Measurements from ENCODE around the gene TMEM89. TPM values are rescaled to one million over a fixed set of nuclear protein-coding genes. Genes with fewer than 3 reads are reported as not detected.

TMEM89 gene, protein sequence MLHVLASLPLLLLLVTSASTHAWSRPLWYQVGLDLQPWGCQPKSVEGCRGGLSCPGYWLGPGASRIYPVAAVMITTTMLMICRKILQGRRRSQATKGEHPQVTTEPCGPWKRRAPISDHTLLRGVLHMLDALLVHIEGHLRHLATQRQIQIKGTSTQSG
- not detected for total RNA-seq

DNA sequence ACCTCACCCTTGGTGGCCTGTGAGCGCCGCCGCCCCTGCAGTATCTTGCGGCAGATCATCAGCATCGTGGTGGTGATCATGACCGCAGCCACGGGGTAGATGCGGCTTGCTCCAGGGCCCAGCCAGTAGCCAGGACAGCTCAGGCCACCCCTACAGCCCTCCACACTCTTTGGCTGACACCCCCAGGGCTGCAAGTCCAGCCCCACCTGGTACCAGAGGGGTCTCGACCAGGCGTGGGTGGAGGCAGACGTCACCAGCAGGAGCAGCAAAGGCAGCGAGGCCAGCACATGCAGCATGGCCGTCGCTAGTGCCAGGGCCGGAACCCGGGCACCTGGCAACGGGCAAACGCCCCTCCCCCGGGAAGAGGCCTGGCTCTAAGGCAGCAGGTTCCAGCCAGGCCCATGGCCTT, at the start of gene TMEM89:
TSS of gene TMEM89 (minus strand) at position 309 of the 409 bp plus-strand sequence. CDS start at position 296, 13 bp downstream.
- FAIRE-seq (no peak), DNase-seq (ENCODE audit: low spot score in 2 of 2) (no peak)

DNA sequence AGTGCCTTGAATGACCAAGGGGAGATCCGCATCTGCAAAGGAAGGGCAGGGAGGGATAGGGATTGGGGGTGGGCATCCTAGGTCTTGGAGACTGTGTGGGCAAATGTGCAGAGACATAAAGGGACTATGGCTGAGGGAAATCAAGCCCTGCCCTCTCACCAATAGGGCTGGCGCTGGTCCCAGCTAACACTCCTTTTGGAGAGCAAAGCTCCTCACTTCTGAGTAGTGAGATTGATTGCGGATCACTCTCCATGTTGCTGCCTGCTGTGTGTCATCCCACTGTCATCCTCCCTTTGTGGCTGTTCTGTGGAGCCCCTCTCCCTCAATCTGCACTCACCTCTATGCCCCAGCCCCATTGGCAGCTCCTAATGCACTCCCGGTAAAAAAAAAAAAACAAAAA, 43.4 kb upstream of the TMEM89 start:
- DNase-seq (ENCODE audit: low spot score in 2 of 2) = no peak

DNA sequence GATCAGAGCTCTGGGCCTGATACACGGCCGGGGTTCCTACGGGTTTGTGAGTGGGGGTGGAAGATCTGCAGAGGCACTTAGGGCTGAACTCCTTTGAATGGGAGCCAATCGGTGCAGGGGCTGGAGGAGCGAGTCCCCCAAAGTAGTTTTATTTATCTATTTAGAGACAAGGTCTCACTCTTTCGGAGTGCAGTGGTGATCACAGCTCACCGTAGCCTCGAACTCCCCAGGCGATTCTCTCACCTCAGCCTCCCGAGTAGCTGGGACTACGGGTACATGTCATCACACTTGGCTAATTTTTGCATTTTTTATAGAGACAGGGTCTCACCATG, 42.7 kb upstream of the TMEM89 start:
- FAIRE-seq = no peak

More for the DNA sequence above, 43.4 kb upstream of the TMEM89 start:
- no peak for FAIRE-seq

DNA sequence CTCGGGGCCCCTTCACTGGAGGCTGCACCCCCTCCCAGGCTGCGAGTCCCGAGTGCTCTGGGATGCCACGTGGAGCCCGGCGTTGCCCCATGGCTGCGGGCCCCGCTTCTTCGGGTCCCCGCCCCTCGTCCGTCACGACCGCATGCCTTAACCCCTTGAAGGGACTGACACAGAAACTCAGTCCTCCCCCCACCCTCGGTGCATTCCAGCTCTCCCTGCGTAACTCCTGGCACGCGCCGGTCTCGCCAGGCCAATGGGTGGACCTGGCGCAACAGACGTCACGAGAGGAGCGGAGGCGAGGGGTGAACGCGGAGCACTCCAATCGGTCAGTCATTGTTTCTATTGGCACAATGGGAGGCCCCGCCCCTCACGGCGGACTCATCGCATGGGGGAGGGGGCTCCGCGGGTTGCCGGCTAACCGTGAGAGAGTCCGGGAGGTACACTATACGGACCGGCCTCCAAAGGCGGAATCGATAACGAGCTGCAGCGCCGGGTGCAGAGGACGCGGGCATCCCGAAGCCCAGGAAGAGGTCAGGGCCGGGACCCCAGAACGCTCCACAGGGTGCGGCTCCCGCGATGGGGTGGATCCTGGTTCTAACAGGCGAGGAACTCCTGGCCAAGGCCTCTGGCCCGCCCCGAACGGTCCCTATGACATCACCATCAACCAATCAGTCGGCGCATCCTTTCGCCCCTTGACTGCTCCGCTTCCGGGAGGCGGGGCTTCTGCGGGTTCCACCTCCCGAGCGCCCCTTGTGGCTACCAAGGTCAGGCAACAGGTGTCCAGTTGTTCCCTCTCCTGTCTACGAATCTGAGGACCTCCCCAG, 42.1 kb upstream of the TMEM89 start:
- DNase-seq (ENCODE audit: low spot score in 2 of 2) = peak; percentile 92 to 95
- FAIRE-seq = peak; percentile 44

More for the DNA sequence above, 42.7 kb upstream of the TMEM89 start:
- DNase-seq (ENCODE audit: low spot score in 2 of 2) = no peak

DNA sequence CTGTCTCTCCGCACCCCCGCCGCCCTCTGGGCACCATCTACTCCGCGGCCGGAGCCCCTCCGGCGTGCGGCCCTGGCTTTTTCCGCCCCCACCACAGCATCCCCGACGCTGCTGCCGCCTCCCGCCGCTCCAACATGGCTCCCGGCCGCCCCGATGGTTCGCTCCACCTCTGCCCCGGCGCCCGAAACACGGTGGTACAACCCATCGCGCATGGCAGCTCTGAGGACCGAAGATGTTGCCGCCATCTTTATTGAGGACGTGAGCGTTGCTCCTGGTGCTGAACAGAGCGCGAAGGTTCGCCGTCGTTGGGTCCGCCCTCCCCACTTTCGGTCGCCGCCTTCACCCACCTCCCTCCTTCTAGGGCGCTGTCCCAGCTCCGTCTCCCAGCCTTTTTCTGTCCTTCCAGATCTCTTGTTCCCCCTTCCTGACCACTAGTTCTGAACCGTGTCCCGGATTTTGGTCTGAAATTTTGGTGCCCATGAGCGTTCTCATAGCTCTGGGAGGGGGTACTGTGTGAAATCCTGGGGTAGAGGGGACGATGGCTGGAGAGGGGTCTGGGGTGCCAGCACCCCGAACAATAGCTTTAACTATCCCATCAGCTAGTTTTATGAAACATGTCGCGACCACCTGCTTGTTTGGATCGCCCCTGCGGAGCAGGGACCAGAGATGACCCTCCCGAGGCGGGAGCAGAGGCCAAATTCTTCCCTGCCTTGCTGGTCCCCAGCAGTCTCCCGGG, 41.4 kb upstream of the TMEM89 start, which contains the start of gene CELSR3:
TSS of gene CELSR3 (minus strand) at position 134 of the 736 bp plus-strand sequence. CDS start 252 bp downstream, outside the sequence.
- DNase-seq (ENCODE audit: low spot score in 2 of 2) = peak; percentile 72 to 85
- FAIRE-seq = no peak

DNA sequence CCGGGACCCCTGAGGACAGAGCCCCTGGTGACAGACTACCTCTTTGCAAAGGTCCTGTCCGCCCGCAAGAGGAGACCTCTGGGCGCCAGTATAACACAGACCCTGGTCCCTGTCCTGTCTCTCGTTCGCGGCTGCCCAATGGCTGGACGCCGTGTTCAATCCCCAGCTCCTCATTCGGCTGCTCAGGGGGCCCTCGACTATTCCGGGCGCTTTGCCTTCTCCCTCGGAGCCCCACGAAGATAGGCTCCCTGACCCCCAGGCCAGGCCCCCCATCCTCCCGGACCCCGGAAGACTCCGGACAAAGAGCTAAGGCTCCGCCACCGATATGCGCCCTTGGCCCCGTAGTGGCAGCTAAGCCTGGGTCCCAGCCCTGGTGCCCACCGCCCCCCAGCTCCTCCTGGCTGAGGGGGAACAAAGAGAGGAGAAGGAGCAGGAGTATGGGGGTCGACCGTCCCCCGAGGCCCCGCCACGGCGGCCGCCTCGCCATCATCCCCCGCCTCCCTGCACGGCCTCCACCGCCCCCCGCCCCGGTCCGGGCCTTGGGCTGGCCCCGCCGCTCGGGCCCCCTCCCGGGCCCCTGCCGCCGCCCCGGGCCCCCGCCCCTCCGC, 40.7 kb upstream of the TMEM89 start:
- FAIRE-seq (no peak), DNase-seq (ENCODE audit: low spot score in 2 of 2) (no peak)

DNA sequence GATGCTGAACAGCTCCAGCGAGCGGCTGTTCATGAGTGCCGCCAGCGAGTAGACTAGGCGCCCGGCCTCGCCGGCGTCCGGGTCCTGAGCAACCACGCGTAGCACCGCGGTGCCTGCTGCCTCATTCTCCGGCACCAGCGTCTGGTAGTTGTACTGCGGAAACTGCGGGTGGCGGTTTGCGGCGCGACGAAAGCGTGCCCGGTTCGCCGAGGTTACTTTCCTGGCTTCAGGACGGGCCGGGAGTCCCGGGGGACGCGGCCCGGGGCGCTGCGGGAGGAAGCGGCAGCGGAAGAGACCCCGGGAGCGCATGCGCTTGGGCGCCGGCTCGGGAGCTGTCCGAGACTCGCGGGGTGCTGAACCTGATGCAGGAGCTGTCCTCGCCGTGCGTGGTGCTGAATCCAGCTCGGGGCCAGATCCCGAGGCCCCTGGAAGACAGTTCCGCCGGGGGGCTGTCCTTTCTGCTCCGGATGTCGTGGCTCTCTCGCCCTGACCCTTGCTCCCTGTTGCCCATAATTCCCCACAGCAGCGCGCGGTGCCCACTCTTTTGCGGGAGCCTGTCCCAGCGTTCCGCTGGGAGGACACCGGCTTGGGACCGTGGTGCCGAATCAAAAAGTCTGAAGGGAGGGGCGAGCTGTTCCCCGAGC, 40.1 kb upstream of the TMEM89 start:
- FAIRE-seq (no peak), DNase-seq (ENCODE audit: low spot score in 2 of 2) (peak; percentile 93 to 98)

DNA sequence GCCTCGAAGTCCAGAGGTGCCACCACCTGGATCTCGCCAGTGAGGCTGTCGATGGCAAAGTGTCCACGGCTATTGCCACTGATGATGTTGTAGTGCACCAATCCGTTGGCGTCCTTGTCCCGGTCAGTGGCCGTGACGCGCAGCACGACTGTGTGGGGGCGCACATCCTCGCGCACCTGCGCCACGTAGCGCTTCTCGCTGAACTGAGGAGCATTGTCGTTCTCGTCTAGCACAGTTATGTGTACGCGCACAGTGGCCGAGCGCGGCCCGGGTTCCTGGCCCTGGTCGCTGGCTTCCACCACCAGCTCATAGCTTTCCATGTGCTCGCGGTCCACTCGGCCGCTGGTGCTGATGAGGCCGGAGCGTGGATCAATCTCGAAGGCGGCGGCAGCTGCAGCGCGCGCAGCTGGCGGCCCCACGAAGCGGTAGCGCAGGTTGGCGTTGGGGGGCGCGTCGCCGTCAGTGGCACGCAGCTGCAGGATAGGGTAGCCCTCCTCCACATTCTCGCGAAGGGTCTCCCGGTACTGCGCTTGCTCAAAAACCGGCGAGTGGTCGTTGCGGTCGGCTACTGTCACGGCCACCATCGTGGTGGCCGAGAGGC, 39.3 kb upstream of the TMEM89 start:
- FAIRE-seq (no peak), DNase-seq (ENCODE audit: low spot score in 2 of 2) (no peak)

DNA sequence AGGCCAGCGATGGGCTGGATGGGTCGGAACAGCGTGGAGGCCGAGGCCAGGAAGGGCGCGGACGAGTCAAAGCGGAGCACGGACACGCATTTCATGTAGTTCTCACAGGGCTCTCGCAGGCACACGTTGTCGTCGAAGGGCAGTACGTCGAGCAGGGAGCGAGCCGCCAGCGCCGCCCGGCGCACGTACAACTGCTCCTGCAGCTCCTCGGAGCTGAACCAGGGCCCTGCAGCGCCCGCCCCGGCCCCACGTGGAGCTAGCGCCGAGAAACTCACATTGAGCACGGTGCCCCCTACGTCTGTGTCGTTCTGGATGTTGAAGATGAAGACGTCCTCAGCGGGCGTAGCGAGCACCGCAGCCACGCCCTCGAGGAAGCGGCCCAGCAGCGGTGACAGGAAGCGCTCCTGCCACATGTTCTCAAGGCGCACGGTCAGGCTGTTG, 35.3 kb upstream of the TMEM89 start:
- FAIRE-seq = no peak
- DNase-seq (ENCODE audit: low spot score in 2 of 2) = no peak

DNA sequence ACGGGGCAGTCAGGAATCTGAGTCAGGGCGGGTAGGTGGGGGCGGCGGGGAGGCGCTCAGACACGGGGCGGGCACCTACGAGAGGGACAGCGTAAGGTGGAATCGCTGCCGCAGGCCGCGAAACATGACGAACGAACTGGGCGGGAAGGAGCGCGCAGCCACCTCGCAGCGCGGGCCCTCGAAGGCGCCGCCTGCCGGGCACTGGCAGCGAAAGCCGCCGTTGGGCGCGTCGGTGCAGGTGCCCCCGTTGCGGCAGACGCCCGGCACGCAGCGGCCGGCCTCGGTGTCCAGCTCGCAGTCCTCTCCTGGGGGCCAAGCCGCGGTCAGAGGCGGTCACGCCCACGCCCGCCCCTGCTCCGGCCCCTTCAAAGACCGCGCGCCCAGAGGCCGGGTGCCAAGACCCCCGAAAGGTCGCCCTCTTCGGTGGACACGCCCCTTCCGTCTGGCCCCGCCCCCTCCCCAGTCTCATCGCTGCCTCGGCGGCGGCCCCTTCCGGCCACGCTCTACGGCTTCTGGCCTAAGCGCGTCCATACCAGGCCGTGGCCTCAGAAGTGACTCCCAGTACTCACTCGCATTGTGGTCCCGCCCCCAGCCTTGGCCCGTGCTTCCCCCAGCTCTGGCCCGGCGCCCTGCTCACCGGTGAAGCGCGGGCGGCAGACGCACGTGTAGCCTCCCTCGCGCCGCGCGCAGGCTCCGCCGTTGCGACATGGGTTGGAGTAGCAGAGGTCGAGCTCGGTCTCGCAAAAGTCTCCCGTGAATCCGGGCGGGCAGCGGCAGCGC, 34.7 kb upstream of the TMEM89 start:
- FAIRE-seq = no peak

DNA sequence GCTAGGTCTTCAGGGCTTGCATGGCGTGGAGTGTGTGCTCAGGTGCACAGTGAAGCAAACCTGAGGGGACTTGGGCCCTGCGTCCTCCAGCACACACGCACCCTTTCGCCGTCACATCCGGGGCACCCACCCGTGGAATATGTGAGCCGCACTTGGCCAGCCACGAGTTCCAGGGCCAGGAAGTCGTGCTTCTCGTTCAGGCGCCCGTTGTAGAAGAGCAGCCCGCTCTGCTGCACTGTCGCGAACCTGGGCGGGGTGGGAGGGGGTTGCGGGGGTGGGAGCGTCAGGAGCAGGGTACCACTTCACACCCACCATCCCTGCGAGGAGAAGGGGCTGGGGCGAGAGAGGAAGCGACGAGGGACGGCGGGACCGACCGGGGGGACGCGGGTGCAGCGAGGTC, 34.0 kb upstream of the TMEM89 start:
- no peak for DNase-seq (ENCODE audit: low spot score in 2 of 2)
- FAIRE-seq = no peak

More for the DNA sequence above, 34.7 kb upstream of the TMEM89 start:
- DNase-seq (ENCODE audit: low spot score in 2 of 2) = peak; percentile 79 to 89

DNA sequence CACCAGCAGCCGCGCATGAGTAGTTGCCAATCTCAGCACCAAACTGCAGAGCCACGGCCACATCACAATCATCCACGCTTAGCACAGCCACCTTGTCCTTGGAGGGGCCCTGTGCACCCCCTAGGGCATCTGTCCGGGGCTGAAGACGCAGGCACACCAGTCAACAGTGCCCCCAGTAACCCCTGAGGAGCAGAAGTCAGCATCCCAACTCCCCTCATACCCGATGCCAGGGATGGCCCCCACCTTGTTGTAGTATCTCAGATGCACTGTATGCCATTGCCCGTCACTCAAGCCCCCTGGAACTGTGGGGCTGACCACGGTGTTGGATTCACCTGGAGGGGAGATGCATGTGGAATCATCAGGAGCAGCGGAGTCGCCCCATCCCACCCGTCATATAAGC, 33.5 kb upstream of the TMEM89 start:
- no peak for DNase-seq (ENCODE audit: low spot score in 2 of 2)
- no peak for FAIRE-seq

DNA sequence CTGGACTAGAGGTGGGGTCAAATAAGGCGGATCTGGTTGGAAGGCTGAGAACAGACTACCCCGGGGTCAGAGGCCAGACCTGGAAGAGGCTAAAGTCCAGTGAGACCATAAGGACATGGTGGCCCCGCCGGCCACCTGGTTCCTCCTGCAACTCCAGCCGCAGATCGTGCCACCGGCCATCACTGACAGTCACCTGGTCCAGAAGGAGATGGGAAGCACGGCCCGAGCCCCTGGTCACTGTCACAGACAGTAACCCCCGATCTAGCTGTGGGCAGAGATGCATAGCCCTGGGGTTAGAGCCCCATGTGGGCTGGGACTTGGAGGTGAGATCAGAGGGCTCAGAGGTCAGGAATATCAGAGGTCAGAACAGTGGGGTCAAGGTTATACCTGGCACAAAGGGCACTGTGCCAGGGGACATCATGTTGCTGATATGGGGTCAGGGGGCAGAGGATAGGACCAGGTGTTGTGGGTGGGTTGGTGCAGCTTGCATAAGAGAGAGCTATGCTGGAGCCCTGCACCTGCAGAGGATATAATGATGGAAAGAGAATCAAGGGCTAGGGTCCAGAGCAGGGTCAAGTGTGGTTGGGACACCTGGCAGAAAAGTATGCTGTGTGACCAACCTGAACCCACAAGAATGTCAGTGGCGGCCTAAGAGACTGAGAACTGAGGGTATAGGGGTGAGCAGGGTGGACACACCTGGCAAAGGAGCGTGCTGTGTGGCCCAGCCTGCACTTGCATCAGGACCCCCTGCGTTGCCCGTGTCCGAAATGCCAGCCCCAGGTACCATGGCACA, 31.6 kb upstream of the TMEM89 start:
- no peak for FAIRE-seq
- DNase-seq (ENCODE audit: low spot score in 2 of 2) = no peak

DNA sequence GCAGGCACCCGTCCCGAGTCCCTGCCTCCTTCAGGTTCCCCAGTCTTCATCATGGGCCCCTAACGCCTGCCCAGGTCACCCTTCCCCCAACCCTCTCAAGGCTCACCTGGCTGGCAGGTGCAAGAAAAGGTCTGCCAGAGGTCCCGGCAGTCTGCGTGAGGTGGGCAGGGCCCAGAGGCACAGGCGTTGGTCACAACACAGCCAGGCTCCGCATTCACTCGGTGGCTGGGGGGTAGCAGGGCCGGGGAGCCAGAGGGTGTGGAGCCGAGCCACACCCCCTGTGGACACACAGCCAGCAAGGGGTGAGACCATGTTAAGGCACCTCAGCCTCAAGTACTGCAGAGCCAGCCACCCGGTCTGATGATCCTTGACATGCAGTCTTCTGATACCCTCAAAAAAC, 30.2 kb upstream of the TMEM89 start:
- no peak for FAIRE-seq
- no peak for DNase-seq (ENCODE audit: low spot score in 2 of 2)

DNA sequence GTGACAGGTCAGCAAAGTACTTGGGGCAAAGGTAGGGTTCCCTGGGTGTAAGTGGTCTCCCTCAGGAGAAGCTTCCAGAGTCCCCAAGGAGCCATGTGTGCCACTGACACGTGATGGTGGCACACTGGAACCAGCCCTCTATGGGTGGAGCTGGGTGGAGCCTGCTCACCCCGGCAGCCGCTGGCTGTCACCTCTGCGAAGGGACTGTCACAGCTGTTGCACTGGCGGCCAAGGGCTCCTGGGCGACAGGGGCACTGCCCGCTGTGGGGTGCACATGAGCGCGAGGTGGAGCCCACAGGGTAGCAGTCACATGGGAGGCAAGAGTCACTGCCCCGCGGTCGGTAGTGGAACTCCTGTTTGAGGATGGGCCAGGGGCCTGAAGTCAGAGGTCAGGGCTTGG, 29.2 kb upstream of the TMEM89 start:
- FAIRE-seq = no peak
- DNase-seq (ENCODE audit: low spot score in 2 of 2) = no peak

DNA sequence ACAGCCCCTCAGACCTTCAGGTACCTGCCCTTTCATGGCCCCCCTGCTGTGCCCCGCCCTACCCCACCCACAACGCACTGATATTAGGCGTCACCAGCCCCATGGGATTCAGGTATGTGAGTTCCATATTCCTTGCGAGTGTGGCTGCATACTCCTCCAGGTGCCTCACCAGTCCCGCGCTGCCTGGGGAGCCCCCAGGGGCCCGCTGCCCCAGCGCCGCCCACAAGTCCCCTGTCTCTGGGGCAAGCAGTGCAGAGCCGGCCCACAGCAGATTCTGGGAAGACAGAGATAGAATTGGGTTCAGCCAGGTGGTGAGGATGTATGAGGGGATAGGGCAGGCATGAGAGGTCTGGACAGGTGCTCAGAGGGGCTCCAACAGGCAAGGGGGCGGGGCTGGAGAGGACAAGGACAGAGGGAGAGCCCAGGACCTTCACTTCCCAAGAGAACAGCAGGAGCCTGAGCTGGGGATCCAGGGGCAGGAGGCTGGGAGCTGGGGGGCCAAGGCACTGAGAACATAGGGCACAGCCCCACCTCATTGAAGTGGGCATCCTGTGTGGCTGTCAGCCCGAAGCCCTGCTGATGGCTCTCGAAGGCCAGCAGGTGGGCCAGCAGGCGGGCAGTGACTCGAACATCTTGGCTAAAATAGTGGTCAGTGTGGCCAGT, 26.8 kb upstream of the TMEM89 start:
- DNase-seq (ENCODE audit: low spot score in 2 of 2) = no peak
- FAIRE-seq = no peak

DNA sequence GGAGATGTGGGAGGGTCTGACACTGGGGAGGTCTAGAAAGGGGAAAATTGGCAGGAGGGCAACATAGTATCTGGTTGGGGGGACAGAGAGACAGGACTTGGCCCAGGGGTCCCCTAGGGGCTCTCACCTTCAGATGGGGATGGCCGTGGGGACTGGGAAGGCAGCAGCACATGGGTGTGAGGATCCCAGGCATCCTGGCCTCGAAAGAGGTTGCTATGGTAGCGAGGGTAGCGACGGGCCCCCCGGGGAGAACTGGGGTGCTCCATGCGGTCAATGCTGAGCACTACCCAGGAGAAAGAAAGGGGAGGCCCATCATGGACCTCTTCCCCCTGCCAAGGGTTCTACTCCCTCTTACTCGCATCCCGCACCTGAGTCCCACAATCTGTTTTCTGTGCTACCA, 26.1 kb upstream of the TMEM89 start:
- FAIRE-seq (no peak), DNase-seq (ENCODE audit: low spot score in 2 of 2) (no peak)

Data from frontal cortex (tissue), 4 donors.